Stimulated activated naive B cell treated with anti-CD40 and anti-IgM and Interleukin-4, amounts not matched to agents 10 μg/mL and 1 μg/mL and 100 μg/mL, for 72 hours (primary cell): ENCODE results near the gene ARVCF.

Source experiments
- ATAC-seq, 2 donors: fragments of 150-1000 bp; cut with Tn5 transposase; replicated peaks; 2 replicates each; pipeline ENCODE4 v1.10.0; 2021; ENCODE audit warnings: moderate library complexity in 1 of 2
- DNase-seq: peaks from one replicate; pipeline ENCODE4 v3.0.0; 2021
- H3K27ac Mint-ChIP-seq: one replicate; pipeline ENCODE4 v1.8.0; 2022; ENCODE audit warnings: mild to moderate bottlenecking, mixed read lengths
- H3K27me3 Mint-ChIP-seq, 2 donors: one replicate each; pipeline ENCODE4 v1.8.0; 2022; ENCODE audit warnings: mixed read lengths in 2 of 2
- H3K36me3 Mint-ChIP-seq, 2 donors: one replicate each; pipeline ENCODE4 v1.8.0; 2022; ENCODE audit warnings: mixed read lengths in 2 of 2, mild to moderate bottlenecking in 1 of 2
- H3K4me1 Mint-ChIP-seq, 2 donors: one replicate each; pipeline ENCODE4 v1.8.0; 2022; ENCODE audit warnings: mixed read lengths in 2 of 2, mild to moderate bottlenecking in 1 of 2
- H3K4me3 Mint-ChIP-seq, 2 donors: one replicate each; pipeline ENCODE4 v1.8.0; 2022; ENCODE audit warnings: mild to moderate bottlenecking in 2 of 2, mixed read lengths in 2 of 2, moderate library complexity in 1 of 2
- H3K9me3 Mint-ChIP-seq, 2 donors: one replicate each; pipeline ENCODE4 v1.8.0; 2022; ENCODE audit warnings: mixed read lengths in 2 of 2, mild to moderate bottlenecking in 1 of 2

ARVCF gene

DNA sequence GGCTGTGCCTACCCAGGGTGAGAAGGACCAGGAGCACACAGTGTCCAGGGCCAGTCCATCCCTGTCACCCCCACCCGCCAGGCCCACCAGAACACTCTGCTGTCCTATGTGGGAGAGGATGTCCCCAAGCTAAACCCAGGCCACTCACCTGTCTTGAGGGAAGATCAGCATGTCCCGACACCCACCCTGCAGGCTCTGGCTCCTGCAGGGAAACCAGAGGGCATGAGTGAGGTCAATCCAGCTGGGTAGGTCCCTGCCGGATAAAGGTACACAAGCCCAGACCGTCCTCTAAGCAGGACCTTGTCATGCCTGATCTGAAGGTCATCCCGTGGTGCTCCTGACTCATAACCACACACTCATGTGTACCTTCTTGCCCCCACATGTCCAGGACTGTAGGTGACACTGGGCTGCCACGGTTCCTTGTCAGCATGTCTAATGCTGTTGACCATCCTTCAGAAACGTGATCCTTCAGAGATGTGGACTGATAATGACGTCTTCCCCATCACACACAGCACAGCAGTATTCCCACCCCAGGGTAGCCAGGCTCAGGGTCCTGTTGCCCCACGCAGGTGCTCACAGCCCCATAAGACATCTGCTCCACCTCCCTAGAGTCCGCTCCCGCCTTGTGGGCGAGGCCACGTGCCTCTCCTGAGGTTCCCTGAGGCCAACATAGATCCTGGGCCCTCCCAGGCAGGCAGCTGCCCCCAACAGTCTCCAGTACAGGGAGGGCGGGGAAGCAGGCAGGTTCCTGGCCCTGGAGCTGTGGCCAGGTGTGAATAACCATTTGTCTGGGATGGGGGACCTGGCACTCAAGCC lies 6.1 kb downstream of the ARVCF start:
- DNase-seq, result no peak
- Mint-ChIP-seq H3K4me3 (no peak overlapping the region), H3K27me3 (peaks cover 9 to 11% of the 10 kb centered on the region in 2 donors), H3K4me1 (peaks cover 5% of the 10 kb centered on the region in 2 donors), H3K36me3 (no peaks in the 10 kb centered on the region), H3K27ac (no peak overlapping the region), H3K9me3 (no peaks in the 10 kb centered on the region)
- ATAC-seq, result no peak

DNA sequence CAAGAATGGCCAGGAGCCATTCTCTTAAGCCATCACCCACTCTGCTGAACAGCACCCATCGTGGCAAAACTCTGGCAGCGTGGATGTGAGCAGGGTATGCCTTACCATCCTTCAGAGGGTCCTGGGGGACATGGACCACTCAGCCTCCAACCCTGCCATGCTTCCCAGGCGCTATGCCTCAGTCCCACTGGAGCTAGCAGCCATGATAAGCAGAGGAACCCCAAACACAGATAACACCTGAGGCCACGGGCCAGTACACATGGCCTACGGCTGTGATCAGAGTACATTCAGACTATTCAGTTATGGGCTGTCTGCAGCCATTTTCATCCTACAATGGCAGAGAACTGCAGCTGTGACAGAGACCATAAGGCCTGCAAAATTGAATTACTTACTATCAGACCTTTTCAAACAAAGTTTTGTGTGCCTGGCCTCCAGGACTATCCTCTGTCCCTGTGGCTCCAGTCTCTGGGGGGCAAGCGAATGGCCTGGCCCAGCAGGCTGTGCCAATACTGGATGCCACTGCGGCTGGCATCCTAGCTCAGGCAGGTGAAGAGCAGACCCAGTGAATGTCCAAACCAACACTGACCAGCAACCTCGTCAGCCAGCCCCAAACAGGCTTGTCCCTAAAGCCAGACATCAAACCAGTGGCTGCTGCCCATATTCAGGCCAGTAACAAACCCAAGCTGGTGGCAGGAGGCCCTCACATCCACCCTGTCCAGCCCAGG lies 6.9 kb downstream of the ARVCF start:
- H3K9me3 Mint-ChIP-seq, result peaks cover under 1% of the 10 kb centered on the region in 2 donors
- H3K27me3 Mint-ChIP-seq, result peaks cover 3 to 4% of the 10 kb centered on the region in 2 donors
- H3K27ac Mint-ChIP-seq, result no peak overlapping the region
- H3K36me3 Mint-ChIP-seq, result no peaks in the 10 kb centered on the region
- DNase-seq, result no peak
- H3K4me1 Mint-ChIP-seq, result peaks cover 3% of the 10 kb centered on the region in 2 donors
- no peak for ATAC-seq
- H3K4me3 Mint-ChIP-seq, result no peak overlapping the region

DNA sequence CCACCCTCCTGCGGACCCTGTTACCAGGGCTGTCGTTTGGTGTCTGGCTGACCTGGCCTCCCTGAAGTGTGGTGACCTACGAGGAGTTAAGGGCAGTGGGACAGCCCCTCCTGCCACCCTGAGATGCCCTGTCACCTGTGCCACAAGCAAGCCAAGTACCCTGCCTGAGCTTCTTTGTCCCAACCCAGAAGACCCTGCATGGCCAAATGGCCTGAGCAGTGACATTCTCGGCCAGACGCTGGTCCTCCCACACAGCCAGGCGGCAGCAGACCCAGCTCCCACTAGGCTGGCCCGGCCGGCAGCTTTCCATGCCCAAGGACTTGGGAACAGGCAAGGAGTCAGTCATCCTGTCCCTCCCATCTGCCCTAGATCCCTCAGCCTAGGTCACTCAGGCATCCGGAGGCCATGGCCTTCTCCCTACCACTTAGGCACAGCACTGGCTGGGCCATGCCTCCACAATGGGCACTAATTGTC lies 7.6 kb downstream of the ARVCF start:
- Mint-ChIP-seq H3K4me3 (no peak overlapping the region), H3K9me3 (peaks cover 5 to 8% of the 10 kb centered on the region in 2 donors), H3K4me1 (no peaks in the 10 kb centered on the region), H3K36me3 (peaks cover 0 to 4% of the 10 kb centered on the region in 2 donors), H3K27ac (no peak overlapping the region), H3K27me3 (no peaks in the 10 kb centered on the region)
- DNase-seq, result no peak
- no peak for ATAC-seq

- peaks cover 9 to 13% of the 10 kb centered on the region in 2 donors for H3K9me3 Mint-ChIP-seq
- no peak for ATAC-seq
- peaks cover 0 to 4% of the 10 kb centered on the region in 2 donors for H3K36me3 Mint-ChIP-seq
- no peak for DNase-seq
- no peak overlapping the region for H3K4me3 Mint-ChIP-seq
- H3K4me1 Mint-ChIP-seq, result no peaks in the 10 kb centered on the region
- peak overlapping the region; percentile 89 for H3K27ac Mint-ChIP-seq
- H3K27me3 Mint-ChIP-seq, result no peaks in the 10 kb centered on the region
Measured at GRCh38 chr22:20008221-20008995, 8.2 kb downstream of the ARVCF start.

GRCh38 chr22:20004464-20004863 lies 12.2 kb downstream of the ARVCF start:
- DNase-seq, result no peak
- Mint-ChIP-seq H3K4me3 (no peak overlapping the region), H3K27ac (no peak overlapping the region), H3K4me1 (no peaks in the 10 kb centered on the region), H3K27me3 (no peaks in the 10 kb centered on the region), H3K36me3 (peaks cover 0 to 4% of the 10 kb centered on the region in 2 donors), H3K9me3 (peaks cover 14% of the 10 kb centered on the region in 2 donors)
- no peak for ATAC-seq

- Mint-ChIP-seq H3K36me3 (peaks cover 0 to 4% of the 10 kb centered on the region in 2 donors), H3K27me3 (no peaks in the 10 kb centered on the region), H3K27ac (no peak overlapping the region), H3K9me3 (peaks cover 14% of the 10 kb centered on the region in 2 donors), H3K4me3 (no peak overlapping the region), H3K4me1 (no peaks in the 10 kb centered on the region)
- DNase-seq, result no peak
- no peak for ATAC-seq
Measured at GRCh38 chr22:20003304-20003703, 13.3 kb downstream of the ARVCF start.

DNA sequence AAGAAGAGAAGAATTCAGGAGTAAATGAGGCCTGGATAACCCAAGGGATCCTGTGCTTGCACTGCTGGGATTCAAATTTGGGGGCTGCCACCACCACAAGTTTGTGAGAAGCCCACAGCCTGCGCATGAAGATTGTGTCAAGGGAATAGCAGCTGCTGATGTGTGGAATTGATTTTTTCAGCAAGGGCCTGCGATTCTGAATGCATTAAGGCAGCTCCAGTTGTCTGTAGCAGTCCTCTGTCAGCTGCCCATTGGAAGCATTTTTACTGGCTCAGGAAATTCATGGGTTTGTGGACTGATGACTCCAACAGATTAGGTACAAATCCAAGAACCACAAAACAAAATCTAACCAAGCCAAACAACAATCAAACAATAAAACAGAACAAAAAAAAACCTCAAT lies 14.0 kb downstream of the ARVCF start:
- Mint-ChIP-seq H3K4me3 (no peak overlapping the region), H3K4me1 (no peaks in the 10 kb centered on the region), H3K9me3 (peaks cover 14% of the 10 kb centered on the region in 2 donors), H3K36me3 (peaks cover 0 to 4% of the 10 kb centered on the region in 2 donors), H3K27ac (no peak overlapping the region), H3K27me3 (peaks cover 0 to 1% of the 10 kb centered on the region in 2 donors)
- ATAC-seq (no peak), DNase-seq (no peak)

GRCh38 chr22:20002128-20002527 lies 14.5 kb downstream of the ARVCF start:
- H3K4me1 Mint-ChIP-seq, result no peaks in the 10 kb centered on the region
- peaks cover 0 to 4% of the 10 kb centered on the region in 2 donors for H3K36me3 Mint-ChIP-seq
- H3K4me3 Mint-ChIP-seq, result no peak overlapping the region
- no peak overlapping the region for H3K27ac Mint-ChIP-seq
- DNase-seq (no peak), ATAC-seq (no peak)
- H3K27me3 Mint-ChIP-seq, result peaks cover 0 to 5% of the 10 kb centered on the region in 2 donors
- peaks cover 14% of the 10 kb centered on the region in 2 donors for H3K9me3 Mint-ChIP-seq

GRCh38 chr22:20001082-20001638 lies 15.5 kb downstream of the ARVCF start:
- Mint-ChIP-seq H3K27ac (no peak overlapping the region), H3K4me3 (no peak overlapping the region), H3K27me3 (peaks cover 5% of the 10 kb centered on the region in 2 donors), H3K4me1 (no peaks in the 10 kb centered on the region), H3K36me3 (peaks cover 0 to 4% of the 10 kb centered on the region in 2 donors), H3K9me3 (peaks cover 14% of the 10 kb centered on the region in 2 donors)
- DNase-seq (no peak), ATAC-seq (no peak)

DNA sequence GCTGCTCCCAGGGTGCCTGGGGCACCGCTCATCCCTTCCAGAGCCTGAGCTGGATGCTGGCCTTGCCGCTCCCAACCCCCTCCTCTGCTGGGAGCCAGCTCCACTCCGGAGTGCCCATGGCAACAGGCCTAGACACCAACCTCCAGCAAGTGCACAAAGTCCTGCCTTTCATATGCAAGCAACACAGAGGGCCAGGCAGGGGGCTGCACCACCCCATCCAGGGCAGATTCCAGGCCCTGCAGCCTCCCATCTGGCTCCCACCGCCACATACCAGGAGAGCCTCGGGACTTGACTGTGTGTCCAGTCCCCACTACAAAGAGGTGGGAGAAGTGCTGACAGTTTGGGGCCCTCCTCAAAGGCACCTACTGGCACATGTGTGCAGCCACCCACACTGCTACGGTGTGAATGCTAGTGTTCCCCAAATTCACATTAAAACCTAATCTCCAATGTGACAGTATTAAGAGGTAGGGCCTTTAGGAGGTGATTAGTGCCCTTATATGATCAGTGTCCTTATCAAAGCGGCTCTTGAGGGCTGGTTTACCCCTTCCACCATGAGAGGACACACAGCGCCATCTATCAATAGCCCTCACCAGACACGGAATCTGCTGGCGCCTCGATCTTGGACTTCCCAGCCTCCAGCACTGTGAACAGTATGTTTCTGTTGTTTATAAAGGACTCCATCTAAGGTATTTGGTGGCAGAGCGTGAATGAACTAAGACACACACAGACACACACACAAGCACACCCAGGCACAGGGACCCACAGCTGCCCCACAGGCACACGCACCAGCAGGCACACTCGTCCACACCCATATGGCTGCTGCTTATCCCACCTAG lies 16.2 kb downstream of the ARVCF start:
- H3K27ac Mint-ChIP-seq, result no peak overlapping the region
- peaks cover 5% of the 10 kb centered on the region in 2 donors for H3K27me3 Mint-ChIP-seq
- ATAC-seq, result no peak
- no peak for DNase-seq
- H3K4me3 Mint-ChIP-seq, result no peak overlapping the region
- H3K4me1 Mint-ChIP-seq, result no peaks in the 10 kb centered on the region
- H3K9me3 Mint-ChIP-seq, result peaks cover 14% of the 10 kb centered on the region in 2 donors
- H3K36me3 Mint-ChIP-seq, result peaks cover 0 to 4% of the 10 kb centered on the region in 2 donors

GRCh38 chr22:19998991-19999820 lies 17.4 kb downstream of the ARVCF start:
- Mint-ChIP-seq H3K4me1 (peaks cover 0 to 6% of the 10 kb centered on the region in 2 donors), H3K27ac (no peak overlapping the region), H3K27me3 (peaks cover 12 to 13% of the 10 kb centered on the region in 2 donors), H3K4me3 (no peak overlapping the region), H3K9me3 (peaks cover 8 to 13% of the 10 kb centered on the region in 2 donors), H3K36me3 (peaks cover 0 to under 1% of the 10 kb centered on the region in 2 donors)
- DNase-seq (no peak), ATAC-seq (no peak)

GRCh38 chr22:19998232-19998951 lies 18.2 kb downstream of the ARVCF start:
- no peak for DNase-seq
- peaks cover 13 to 18% of the 10 kb centered on the region in 2 donors for H3K27me3 Mint-ChIP-seq
- no peak for ATAC-seq
- H3K9me3 Mint-ChIP-seq, result peaks cover 1 to 7% of the 10 kb centered on the region in 2 donors
- H3K36me3 Mint-ChIP-seq, result no peaks in the 10 kb centered on the region
- H3K4me3 Mint-ChIP-seq, result no peak overlapping the region
- peaks cover 0 to 9% of the 10 kb centered on the region in 2 donors for H3K4me1 Mint-ChIP-seq
- H3K27ac Mint-ChIP-seq, result peak overlapping the region; percentile 28
